ENCODE data around the gene CEACAM19.
"Not testable (repeated sequence)": the region's sequence is repeated elsewhere in the genome, so short reads cannot be mapped to it uniquely, and the experiment has no call there.

The CEACAM19 gene, protein sequence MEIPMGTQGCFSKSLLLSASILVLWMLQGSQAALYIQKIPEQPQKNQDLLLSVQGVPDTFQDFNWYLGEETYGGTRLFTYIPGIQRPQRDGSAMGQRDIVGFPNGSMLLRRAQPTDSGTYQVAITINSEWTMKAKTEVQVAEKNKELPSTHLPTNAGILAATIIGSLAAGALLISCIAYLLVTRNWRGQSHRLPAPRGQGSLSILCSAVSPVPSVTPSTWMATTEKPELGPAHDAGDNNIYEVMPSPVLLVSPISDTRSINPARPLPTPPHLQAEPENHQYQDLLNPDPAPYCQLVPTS

DNA sequence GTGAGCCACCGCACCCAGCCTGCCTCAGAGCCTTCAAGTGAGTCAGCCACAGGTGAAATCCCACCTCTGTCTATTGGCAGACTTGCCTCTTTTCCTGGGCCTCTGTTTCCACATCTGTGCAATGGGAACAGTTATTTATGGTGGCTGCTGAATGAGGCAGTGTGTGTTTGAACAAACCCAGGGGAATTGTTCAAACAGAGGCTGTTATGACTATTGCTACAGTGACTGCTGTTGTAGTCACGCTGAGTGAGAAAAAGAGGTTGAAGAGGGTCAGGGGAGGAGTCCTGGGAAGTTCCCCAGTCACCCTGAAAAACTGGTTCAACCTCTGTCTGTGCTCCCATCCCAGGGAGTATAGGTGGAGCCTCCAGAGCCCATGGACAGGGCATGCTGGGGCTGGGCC, at the start of gene CEACAM19:
TSS of gene CEACAM19 (plus strand) at position 83 of the 400 bp plus-strand sequence. CDS start 450 bp downstream, outside the sequence.
- no peak for DNase-seq (ENCODE audit: low read depth, low spot score)

DNA sequence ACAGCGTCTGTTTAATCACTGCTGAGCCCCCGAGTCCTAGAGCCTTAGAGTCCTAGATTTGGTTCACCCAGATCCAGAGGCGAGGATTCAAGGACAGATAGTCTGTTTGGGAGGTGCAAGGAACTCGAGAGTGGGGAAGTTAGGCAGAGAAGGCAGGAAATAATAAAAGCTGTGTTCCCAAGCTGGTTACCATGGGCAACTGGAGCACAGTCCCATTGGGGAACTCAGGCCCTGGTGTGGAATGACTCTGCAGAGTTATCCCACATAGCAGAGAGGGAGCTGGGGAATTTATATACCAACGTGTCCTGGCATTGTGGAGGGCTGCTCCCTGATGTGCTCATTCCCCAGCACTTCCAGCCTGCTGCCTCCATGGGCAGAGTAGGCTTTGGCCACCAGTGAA, 48.2 kb upstream of the CEACAM19 start:
- no peak for DNase-seq (ENCODE audit: low read depth, low spot score)

DNA sequence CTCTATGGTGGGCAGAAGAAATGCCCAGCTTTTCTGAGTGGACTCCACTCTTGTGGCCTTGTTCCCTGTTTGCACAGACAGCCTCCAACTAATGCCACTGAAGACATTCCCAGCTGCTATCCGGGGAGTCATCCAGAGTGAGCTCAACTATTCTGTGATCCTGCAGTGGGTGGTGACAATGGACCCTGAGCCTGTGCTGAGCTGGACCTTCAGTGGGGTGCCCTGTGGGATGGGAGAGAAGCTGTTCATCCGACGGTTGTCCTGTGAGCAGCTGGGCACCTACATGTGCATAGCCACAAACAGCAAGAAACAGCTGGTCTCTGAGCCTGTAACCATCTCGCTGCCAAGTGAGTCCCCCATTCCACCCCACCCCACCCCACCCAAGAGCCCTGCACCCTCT, 47.7 kb upstream of the CEACAM19 start:
- DNase-seq (ENCODE audit: low read depth, low spot score), result no peak

DNA sequence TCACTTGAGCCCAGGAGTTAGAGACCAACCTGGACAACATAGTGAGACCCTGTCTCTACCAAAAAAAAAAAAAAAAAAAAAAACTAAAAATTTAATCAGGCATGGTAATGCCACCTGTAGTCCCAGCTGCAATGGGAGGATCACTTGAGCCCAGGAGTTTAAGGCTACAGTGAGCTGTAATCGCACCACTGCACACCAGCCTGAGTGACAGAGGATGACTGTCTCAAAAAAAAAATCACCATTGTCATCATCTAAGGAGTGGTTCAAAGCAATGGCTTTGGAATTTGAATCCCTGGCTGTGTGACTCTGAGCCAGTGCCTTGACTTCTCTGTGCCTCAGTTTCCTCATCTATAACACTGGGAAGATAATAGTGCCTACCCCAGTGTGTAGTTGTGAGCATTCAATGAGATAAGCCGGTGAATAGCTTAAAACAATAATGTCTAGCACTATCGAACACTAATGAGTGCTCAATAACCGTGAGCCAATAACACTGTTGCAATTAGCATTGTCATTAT, 46.4 kb upstream of the CEACAM19 start:
- no peak for DNase-seq (ENCODE audit: low read depth, low spot score)

DNA sequence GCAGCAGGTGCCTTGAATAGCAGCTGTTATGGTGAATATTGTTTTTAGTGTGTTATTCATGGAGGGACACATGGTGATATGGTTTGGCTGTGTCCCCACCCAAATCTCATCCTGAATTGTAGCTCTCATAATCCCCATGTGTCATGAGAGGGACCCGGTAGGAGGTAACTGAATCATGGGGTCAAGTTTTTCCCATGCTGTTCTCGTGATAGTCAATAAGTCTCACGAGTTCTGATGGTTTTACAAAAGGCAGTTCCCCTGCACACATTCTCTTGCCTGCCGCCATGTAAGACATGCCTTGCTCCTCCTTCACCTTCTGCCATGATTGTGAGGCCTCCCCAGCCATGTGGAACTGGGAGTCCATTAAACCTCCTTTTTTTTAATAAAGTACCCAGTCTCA, 45.6 kb upstream of the CEACAM19 start:
- DNase-seq (ENCODE audit: low read depth, low spot score), result not testable (repeated sequence)

DNA sequence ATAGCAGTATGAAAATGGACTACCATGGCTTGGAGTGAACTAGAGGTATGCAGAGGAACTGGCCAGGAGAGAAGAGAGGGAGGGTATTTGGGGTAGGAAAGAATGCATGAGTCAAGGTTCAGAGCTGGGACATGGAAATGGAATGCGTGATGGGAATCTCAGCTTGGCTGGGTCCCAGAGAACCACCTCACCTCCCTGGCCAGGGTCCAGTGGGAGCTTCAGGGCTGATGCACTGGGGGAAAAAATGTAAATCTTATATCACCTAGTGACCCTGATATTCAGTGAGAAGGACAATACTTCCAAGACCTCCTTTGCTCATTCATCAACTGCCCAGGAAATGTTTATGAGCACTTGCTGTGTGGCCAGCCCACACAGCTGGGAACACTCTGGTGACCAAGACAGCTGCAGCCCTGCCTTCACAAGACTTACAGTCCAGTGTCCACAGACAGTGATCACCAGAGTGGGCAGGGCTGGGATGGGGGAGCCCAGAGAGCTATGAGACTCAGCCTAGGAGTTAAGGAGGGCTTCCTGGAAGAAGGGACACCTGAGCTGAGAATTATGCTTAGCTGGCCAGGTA, 45.1 kb upstream of the CEACAM19 start:
- DNase-seq (ENCODE audit: low read depth, low spot score), result no peak

DNA sequence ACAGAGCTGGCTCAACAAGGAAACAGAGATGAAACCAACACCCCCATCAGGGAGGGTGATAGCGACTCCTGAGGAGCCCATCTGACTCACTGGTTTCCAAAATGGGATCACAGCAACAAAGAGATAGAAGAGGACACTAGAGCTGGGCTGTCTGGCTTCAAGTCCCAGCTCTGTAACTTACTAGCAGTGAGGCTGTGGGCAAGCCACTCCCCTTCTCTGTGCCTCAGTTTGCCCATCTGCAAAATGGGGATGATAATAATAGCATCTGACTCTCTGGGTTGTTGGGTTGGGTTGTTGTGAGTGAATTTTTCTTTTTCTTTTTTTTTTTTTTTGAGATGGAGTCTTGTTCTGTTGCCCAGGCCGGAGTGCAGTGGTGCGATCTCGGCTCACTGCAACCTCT, 43.7 kb upstream of the CEACAM19 start:
- no peak for DNase-seq (ENCODE audit: low read depth, low spot score)

DNA sequence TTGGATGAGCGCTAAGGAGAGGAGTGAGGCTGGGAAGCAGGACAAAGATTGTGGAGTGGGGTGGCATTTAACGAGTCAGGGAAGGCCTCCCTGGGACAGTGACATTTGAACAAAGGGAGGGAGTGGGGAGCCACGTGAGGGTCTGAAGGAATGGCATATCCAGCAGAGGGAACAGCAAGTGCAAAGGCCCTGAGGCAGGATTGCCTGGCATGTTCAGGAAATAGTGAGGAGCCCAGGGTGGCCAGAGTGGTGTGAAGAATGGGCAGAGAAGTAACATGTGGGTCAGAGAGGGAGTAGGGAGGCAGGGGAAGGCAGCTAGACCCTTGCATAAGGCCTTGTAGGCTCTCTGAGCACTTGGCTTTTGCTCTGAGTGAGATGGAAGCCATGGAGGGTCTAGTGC, 42.5 kb upstream of the CEACAM19 start:
- no peak for DNase-seq (ENCODE audit: low read depth, low spot score)

DNA sequence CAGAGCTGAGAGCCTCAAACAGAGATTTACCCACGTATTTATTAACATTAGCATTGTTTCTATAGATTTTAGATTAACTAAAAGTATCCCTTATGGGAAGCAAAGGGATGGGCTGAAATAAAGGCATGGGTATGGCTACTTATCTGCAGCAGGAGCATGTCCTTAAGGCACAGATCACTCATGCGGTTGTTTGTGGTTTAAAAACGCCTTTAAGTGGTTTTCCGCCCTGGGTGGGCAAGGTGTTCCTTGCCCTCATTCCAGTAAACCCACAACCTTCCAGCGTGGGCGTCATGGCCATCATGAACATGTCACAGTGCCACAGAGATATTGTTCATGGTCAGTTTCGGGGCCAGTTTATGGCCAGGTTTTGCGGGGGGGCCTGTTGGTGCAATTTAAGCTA, 39.7 kb upstream of the CEACAM19 start:
- DNase-seq (ENCODE audit: low read depth, low spot score), result not testable (repeated sequence)

DNA sequence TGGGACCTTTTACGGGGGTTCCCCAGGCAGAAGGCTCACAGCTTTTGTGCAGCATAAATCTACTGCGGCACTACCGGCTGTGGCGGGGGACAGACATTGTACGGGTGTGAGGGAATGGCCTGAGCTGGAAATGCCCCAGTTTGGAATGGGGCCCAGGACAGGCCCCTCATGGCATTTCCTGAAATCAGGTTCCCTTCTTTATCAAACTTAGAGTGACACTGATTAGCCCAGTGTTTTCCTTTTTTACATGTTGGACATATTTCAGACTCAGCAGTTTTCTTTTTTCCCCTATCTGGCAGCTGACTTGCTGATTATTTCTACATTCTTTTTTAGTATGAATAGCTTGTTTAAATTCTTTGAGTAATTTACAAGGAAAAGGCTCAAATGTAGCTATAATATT, 37.2 kb upstream of the CEACAM19 start:
- DNase-seq (ENCODE audit: low read depth, low spot score), result not testable (repeated sequence)

DNA sequence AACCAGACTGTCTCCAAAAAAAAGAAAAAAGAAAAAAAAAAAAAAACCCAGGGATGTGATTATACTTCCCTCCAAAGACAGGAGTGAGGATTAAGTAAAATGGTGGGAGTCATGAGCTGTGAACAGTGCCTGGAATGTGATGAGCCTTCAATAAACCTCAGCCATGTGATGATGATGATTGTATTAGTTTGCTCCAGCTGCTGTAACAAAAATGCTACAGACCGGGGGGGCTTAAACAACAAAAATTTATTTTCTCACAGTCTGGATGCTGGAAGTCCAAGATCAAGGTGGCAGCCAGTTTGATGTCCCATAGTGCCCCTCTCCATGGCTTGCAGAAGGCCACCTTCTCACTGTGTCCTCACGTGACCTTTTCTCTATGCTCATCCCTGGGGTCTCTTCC, 36.5 kb upstream of the CEACAM19 start:
- DNase-seq (ENCODE audit: low read depth, low spot score), result no peak

DNA sequence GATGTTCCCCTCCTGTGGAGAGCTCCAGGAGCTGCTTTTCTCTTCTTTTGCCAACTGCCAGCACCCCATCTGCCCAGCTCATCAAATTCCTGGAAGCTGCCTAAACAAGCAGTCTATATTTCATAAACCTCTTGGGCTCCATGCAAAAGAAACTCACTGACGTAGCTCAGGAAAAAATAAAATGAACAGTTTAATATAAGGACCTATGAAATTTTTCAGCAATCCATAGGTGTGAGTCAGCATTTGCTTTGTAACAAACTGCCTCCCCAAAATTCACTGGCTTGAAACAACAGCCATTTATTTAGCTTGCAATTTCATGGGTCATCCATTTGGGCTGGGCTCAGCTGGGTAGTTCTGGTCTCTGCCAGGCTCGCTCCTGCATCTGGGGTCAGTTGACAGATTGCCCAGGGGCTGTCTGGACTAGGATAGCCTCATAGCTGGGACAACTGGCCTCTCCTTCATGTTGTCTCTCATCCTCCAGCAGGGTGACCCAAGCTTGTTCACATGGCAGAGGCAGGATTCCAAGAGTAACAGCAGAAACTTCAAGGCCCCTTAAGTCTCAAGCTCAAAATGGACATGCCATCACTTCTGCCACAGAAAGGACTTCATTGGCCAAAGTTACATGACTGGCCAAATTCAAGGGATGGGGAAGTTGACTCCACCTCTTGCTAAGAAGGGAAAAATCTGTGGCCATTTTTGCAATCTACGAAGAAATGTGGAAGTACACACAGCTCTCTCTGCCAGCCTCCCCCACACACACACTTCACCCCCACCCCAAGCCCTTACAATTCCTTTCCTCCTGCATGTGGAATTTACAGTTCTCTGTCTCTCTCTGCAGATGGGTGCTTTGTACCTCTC, 35.5 kb upstream of the CEACAM19 start:
- DNase-seq (ENCODE audit: low read depth, low spot score), result no peak

DNA sequence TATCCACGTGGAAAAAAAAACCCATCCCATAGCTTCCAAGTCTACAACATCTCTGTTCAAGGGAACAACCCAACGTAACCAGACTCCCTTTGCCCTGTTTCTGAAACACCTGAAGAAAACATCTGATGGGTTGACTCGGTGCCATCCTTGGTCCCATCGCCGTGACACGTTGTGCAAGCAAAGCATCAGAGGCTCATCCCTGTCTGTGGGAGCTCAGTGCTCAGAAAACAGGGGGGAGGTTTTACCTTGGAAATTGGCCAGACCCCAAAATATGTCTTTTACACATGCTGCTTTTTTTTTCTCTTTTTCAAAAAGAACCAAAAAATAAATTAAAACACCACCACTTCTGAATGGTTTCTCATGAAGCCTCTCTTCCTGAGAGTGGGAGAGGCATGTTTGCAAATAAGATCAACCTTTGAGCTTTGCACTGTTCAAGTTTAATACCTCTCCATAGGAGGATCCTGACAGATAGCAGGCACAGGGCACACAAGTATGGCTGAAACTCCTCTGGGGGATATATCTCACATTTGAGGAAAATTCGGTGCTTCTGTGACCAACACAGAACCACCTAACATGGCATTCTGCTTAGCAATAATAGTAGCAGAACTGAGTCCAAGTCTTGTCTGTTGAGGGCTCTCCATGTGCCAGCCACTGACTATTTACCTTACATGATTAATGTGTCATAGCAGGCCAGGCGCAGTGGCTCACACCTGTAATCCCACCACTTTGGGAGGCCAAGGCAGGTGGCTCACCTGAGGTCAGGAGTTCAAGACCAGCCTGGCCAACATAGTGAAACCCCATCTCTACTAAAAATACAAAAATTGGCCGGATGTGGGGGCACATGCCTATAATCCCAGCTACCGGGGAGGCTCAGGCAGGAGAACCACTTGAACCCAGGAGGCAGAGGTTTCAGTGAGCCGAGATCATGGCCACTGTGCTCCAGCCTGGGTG, 34.6 kb upstream of the CEACAM19 start:
- no peak for DNase-seq (ENCODE audit: low read depth, low spot score)

DNA sequence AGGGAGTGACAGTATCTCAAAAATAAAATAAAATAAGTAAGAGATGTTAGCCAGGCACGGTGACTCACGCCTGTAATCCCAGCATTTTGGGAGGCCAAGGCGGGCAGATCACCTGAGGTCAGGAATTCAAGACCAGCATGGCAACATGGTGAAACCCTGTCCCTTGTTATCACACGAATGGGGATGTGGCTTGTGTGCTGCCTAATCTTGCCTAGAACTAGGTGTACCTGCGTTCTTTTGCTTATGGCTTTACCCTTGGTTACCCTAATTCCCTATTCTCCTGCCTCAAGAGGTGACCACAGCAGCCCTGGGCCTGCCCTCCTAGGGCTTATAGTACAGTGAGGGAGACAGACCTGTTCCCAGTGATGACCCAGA, 33.9 kb upstream of the CEACAM19 start:
- no peak for DNase-seq (ENCODE audit: low read depth, low spot score)

DNA sequence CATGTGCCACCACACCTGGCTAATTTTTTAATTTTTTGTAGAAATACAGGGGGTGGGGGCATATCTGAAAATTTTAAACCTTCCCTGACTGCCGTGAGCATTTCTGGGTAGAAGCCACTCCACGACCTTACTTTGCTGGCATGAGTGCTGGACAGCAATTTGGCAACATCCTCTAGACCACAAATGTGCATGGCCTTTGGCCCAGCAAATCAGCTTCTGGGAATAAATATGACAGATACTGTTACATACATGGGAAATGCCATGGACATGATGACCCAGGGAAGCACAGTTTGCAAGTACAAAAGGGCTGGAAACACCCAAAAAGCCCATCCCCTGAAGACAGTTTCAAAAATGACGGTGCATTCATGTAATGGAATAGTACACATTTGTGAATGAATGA, 30.8 kb upstream of the CEACAM19 start:
- no peak for DNase-seq (ENCODE audit: low read depth, low spot score)

DNA sequence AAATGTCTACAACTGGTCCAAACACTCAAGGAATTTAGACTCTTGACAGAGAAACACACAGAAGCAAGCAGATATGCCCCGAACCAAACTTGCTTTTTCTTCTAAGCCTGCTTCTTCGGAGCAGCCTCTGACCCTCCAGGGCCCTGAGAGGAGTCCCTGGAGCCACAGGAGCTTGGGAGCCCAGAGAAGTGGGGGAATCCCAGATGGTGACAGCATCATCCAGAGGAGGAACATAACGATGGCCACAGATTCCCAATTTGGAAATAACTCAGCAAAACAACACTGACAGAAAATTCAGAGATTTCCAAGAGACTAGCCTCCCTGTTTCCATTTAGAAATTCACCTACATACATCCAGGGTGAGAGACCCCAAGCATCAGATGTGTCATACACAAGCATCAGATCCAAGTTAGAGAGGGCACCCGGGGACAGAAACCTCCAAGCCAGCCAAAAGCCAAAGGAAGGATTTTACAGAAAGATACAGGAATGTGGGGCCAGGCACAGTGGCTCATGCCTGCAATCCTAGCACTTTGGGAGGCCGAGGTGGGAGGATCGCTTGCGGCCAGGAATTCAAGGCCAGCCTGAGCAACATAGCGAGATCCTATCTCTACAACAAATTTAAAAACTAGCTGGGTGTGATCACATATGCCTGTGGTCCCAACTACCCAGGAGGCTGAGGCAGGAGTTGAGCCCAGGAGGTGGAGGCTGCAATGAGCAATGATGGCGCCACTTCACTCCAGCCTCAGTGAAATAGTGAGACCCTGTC, 29.6 kb upstream of the CEACAM19 start:
- DNase-seq (ENCODE audit: low read depth, low spot score), result no peak

DNA sequence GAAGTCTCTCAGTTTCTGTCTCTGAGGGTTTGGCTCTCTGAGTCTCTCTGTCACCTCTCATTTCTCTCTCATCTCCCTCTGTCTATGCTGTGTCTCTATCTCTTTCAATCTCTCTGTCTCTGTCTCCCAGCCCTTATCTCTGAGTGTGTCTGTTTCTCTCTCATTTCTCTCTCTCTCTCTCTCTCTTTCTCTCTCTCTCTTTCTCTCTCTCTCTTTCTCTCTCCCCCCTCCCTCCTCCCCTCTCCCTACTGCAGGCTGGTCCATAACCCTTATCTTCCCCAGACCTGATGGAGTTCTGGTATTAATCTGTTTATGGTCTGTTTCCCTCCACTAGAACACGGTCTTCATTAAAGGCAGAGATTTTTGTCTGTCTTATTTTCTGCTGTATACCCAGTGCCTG, 28.9 kb upstream of the CEACAM19 start:
- no peak for DNase-seq (ENCODE audit: low read depth, low spot score)

DNA sequence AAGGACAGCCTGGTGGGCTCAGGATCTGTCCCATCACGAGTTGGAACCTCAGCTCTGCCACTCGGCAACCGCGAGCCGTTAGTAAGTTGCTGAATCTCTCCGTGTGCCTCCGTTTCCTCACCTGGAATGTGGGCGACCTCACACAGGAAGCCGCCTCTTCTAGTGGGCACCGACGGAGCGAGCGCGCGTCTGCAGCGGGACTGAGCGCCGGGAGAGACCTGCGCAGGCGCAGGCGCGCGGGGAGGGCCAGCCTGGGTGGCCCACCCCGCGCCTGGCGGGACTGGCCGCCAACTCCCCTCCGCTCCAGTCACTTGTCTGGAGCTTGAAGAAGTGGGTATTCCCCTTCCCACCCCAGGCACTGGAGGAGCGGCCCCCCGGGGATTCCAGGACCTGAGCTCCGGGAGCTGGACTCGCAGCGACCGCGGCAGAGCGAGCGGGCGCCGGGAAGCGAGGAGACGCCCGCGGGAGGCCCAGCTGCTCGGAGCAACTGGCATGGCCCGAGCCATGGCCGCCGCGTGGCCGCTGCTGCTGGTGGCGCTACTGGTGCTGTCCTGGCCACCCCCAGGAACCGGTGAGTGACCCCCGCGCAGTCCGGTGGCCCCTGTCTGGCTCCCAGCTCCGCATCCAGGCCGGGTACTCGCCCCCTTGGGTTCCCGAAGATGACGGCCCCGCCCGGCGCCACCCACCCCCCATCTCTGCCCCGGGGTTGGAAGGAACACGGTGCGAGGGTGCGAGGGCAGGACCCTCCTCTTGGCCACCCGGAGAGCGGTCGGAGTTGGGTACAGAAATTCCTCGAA, 27.5 kb upstream of the CEACAM19 start, which contains the start of gene PVR:
TSS of gene PVR (plus strand) at position 306 of the 797 bp plus-strand sequence. CDS start at position 493, 187 bp downstream.
- no peak for DNase-seq (ENCODE audit: low read depth, low spot score)

DNA sequence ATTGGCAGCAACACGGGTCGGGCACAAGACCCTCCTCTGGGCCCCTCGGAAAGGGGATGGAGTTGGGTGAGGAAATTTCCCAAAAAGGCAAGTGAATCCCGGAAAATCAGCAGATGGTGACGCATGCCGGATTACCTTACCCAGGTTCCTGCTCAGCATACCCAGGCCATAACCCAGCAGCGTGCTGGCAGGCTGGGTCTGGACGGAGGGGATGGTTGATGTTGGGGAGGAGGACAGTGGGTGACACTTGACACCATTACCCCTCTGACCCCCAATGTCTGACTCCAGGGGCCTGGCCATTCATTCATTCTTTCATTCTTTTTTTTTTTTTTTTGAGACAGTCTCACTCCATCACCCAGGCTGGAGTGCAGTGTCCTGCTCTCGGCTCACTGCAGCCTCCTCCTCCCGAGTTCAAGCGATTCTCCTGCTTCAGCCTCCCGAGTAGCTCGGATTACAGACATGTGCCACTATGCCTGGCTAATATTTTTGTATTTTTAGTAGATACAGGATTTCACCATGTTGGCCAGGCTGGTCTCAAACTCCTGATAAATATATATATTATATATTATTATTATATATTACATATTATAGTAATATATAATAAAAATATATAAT, 26.8 kb upstream of the CEACAM19 start:
- DNase-seq (ENCODE audit: low read depth, low spot score), result no peak
